Stimulated activated CD4-positive, alpha-beta T cell treated with anti-CD3 and anti-CD28 coated beads, Interleukin-2, amount 100 ng/mL, for 24 hours (primary cell): Measurements from ENCODE around the gene CLN3.
A peak's percentile ranks its signal among the peaks of the same experiment; 100 is the strongest.
"Not testable (repeated sequence)": the region's sequence is repeated elsewhere in the genome, so short reads cannot be mapped to it uniquely, and the experiment has no call there.

Experiments used
- DNase-seq, 2 donors: peaks; one replicate each; pipeline ENCODE4 v3.0.0-alpha.2; 2020

Gene CLN3

GRCh38 chr16:28494121-28494851 is 2.4 kb upstream of the CLN3 start, which contains the start of gene APOBR:
TSS of gene APOBR (plus strand) at chr16:28494643. CDS start at chr16:28494682, 39 bp downstream.
- DNase-seq = peak; percentile 77 to 86

GRCh38 chr16:28492511-28492910 is 637 bp upstream of the CLN3 start:
- DNase-seq = no peak

- DNase-seq = peak; percentile 23 to 30
Measured at GRCh38 chr16:28491230-28491969, 474 bp downstream of the CLN3 start.

- no peak for DNase-seq
Measured at GRCh38 chr16:28486266-28486665, 5.6 kb downstream of the CLN3 start.

GRCh38 chr16:28483361-28483760 is 8.5 kb downstream of the CLN3 start:
- not testable (repeated sequence) for DNase-seq

GRCh38 chr16:28482026-28482425 is 9.8 kb downstream of the CLN3 start:
- DNase-seq = no peak

GRCh38 chr16:28478506-28479180 is 13.2 kb downstream of the CLN3 start:
- no peak for DNase-seq

- no peak for DNase-seq
Measured at GRCh38 chr16:28477311-28477920, 14.5 kb downstream of the CLN3 start.

- no peak for DNase-seq
Measured at GRCh38 chr16:28475221-28475620, 16.7 kb downstream of the CLN3 start.

GRCh38 chr16:28473714-28474265 is 18.1 kb downstream of the CLN3 start:
- peak in 1 of 2 donors; percentile 7 for DNase-seq

GRCh38 chr16:28447081-28447480 is 44.8 kb downstream of the CLN3 start:
- not testable (repeated sequence) for DNase-seq

GRCh38 chr16:28446388-28446787 is 45.5 kb downstream of the CLN3 start:
- not testable (repeated sequence) for DNase-seq

- DNase-seq = not testable (repeated sequence)
Measured at GRCh38 chr16:28443943-28444342, 47.9 kb downstream of the CLN3 start.

- not testable (repeated sequence) for DNase-seq
Measured at GRCh38 chr16:28438899-28439298, 53.0 kb downstream of the CLN3 start.

- not testable (repeated sequence) for DNase-seq
Measured at GRCh38 chr16:28435340-28435739, 56.5 kb downstream of the CLN3 start.
